Uterus (tissue), 2 donors: ENCODE data around the gene NAP1L5.

Experiments used
- CTCF ChIP-seq, 4 experiments: fragments of 200-600 bp in 2 of 4; fragments of 450-650 bp in 2 of 4; sonication (generic) in 2 of 4; IDR thresholded peaks; one replicate each; pipeline ENCODE4 v1.5.1; 2016 to 2019; ENCODE audit warnings: antibody characterized with exemption in 4 of 4, mild to moderate bottlenecking in 2 of 4, moderate library complexity in 1 of 4
- POLR2A ChIP-seq, 2 donors: fragments of 450-650 bp; IDR thresholded peaks; one replicate each; pipeline ENCODE4 v1.6.1; 2016; ENCODE audit warnings: antibody characterized with exemption in 2 of 2, mild to moderate bottlenecking in 1 of 2, moderate library complexity in 1 of 2

- TF ChIP-seq POLR2A (IDR thresholded peaks at IDR 0.05) (no peak), CTCF (IDR thresholded peaks at IDR 0.05) (no peak)
These were observed 44.2 kb downstream of the NAP1L5 start for GRCh38 chr4:88653371-88653946.
